ENCODE results near the gene SGMS1.
"Not testable (repeated sequence)": the region's sequence is repeated elsewhere in the genome, so short reads cannot be mapped to it uniquely, and the experiment has no call there.

SGMS1 gene

DNA sequence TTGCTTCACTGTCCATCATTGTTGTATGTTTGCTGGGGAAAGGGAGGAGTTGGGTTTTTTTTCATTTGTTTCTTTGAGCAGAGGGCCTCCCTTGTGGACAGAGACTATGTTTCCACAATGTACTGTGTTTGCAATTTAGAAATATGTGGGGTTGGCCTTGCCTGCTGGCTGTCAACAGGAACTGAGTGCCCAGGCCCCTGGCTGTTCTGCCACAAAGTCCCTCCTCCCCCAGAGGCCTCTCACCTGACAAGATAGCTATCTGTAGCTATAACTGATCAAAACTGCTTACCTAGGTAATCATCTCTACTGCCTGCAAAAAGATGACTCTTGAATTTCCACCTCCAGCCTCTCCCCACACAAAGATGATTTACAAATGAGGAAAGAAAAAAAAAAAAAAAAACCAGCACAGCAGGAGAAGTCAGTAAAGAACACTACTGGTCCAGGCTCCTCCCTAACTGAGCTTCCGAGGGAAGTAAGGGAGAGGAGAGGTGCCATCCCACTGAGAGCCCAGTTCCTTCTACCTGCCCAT is 121.8 kb downstream of the SGMS1 start:
- no peak for DNase-seq

GRCh38 chr10:50501478-50501877 is 122.3 kb downstream of the SGMS1 start:
- no peak for DNase-seq

GRCh38 chr10:50498465-50498864 is 125.3 kb downstream of the SGMS1 start:
- no peak for DNase-seq

GRCh38 chr10:50497758-50498157 is 126.0 kb downstream of the SGMS1 start:
- no peak for DNase-seq

DNA sequence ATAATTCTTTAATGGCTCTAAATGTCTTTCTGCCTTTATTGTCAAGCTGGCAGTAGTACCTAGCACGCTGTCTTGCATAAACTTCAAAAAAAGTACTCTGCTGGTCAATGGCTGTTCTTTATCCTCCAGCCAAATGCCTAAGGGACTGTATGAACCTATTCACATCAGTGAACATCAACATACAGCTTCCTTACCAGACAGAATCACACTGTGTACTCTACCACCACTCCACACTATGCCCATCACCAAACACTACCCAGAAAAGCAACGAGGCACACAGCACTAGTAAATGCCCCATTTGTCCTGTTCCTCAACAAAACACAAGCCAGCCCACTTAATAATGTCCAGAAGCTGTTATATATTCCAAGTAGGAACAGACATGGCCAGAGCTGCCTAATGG is 127.5 kb downstream of the SGMS1 start:
- no peak for DNase-seq

- no peak for DNase-seq
Observed at GRCh38 chr10:50490241-50490640, 133.5 kb downstream of the SGMS1 start.

- not testable (repeated sequence) for DNase-seq
Observed at GRCh38 chr10:50484550-50484949, 139.2 kb downstream of the SGMS1 start.

GRCh38 chr10:50480054-50481007 is 143.4 kb downstream of the SGMS1 start:
- no peak for DNase-seq

DNA sequence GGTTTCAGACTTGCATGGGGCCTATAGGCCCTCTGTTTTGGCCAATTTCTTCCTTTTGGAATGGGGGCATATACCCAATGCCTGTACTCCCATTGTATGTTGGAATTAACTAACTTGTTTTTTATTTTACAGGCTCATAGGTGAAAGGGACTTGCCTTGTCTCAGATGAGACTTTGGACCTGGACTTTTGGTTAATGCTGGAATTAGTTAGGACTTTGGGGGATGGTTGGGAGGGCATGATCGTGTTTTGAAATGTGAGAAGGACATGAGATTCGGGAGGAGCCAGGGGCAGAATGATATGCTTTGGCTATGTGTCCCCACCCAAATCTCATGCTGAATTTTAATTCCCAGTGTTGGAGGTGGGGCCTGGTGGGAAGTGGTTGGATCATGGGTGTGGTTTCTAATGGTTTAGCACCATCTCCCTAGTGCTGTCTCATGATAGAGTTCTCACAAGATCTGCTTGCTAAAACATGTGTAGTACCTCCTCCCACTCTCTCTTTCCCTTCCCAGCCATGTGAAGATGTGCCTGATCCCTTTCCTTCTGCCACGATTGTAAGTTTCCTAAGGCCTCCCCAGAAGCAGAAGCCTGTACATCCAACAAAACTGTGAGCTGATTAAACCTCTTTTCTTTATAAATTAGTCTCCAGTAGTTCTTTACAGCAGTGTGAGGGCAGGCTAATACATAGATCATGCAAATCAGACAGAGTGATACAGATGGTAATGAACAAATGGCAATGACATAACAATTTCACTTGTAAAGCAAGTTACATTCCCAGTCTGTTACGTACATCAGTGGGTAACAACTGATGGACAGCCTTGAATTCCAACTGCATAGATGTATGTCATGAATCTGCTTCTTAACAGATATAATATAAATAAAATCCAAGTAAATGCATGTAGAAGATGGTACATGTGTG is 146.2 kb downstream of the SGMS1 start:
- no peak for DNase-seq

DNA sequence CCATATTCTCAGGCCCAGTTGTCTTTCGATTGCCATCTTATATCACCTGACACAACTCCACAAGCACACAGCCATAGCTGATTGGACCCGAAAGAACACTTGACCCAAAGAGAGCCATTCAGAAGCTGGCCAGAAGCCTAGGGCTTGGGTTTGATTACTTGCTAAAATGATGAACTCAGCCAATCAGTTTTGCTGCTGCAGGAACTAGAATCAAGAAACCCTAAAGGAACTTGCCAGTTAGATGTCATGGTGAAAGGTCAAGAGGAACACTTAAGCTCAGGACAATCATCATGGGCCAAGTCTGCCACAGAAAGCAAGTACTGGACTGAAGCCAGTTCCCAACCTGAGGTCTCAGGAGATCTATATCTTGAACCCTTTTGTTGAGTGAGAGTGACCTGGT is 150.0 kb downstream of the SGMS1 start:
- DNase-seq: no peak

GRCh38 chr10:50472914-50473313 is 150.8 kb downstream of the SGMS1 start:
- DNase-seq: no peak

DNA sequence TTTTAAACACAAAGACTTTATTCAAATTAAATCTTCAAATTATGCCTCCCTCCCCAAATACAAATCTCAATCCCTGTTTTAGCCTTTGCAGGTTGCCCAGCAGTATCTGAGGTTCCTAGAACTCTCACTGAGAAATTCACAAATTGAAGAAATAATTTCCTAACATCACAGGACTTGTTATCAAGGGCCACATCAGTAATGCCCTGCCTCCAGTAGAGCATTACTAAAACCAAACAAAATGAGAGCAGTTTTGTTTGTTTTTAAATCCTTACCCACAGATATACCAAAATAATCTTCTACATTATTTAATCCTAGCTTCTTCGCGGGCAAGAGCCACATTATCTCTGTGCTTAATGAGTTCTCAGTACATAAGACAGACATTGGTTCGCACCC is 152.2 kb downstream of the SGMS1 start:
- no peak for DNase-seq

DNA sequence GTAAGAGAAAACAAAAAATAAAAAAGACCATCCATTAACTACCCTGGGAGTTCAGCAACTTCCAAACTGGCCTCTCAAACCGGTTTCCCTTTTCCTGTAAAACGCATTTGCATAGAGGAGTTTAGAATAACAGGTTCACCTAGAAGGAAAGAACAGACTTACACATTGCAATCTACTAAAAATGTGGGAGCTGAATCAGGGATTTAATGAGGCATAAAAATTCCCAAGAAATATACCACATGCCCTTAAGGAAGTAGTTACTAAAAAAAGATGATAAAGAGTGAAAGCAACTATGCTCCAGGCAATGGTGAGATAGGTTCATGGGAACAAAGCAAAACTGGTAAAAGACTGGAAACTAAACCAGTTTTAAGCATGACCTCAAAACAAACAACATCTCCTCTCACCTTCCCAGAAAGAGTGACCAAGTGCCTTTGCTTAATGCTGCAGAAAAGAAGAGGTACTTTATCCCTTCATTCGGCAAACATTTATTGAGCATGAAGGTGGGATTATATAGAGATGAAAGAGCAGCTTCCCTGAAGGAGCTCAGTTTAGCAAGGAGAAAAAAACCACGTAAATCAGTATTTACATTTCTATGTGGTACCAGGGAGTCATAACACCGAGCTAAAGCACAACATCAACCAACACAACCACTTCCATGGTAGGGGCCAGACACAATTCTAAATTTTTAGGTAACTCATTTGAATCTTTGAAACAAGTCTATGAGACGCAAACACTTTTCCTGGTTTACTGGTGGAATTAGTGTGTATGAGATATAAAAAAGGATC is 152.8 kb downstream of the SGMS1 start:
- no peak for DNase-seq

GRCh38 chr10:50470345-50470744 is 153.4 kb downstream of the SGMS1 start:
- no peak for DNase-seq

- no peak for DNase-seq
Observed at GRCh38 chr10:50469778-50470193, 154.0 kb downstream of the SGMS1 start.

- no peak for DNase-seq
Observed at GRCh38 chr10:50469288-50469687, 154.5 kb downstream of the SGMS1 start.

DNA sequence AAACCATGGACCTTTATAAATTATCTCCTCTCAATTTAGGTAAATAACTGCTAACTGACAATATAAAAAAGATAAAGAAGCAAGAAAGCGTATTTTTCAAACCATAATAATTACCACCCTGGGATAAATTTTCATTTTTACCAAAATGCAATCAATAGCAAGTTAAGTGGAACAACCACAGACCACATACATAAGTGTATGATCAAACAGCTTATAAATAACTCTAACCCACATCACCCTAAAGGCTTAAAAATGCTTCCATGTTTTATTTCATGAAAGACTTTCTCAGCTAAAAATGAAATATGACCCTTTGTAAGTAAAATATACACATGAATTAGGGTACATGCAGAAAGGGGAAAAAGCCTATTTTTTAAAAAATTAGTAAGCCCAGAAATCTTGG is 156.5 kb downstream of the SGMS1 start:
- no peak for DNase-seq

GRCh38 chr10:50464004-50464409 is 159.7 kb downstream of the SGMS1 start:
- peak; percentile 0 for DNase-seq

- no peak for DNase-seq
Observed at GRCh38 chr10:50461834-50462233, 161.9 kb downstream of the SGMS1 start.

- DNase-seq: no peak
Observed at GRCh38 chr10:50461123-50461522, 162.6 kb downstream of the SGMS1 start.

DNA sequence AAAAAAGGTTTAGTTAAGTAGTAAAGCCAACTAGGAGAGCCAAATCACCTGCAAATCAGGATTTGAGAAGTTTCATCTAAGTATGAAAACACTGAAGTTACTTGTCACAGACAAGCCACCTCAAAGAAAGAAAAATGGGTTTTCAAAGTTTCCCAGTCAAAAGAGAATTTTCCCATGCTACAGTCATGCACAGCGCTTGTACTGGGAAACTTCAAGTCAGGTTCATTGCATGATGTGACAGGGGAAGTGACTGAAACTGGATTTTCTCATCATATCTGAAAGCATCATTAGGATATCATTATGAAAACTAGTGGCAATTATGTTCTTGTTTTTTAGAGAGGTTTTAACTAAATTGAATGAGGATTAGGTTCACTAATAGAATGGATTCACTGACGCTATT is 167.0 kb downstream of the SGMS1 start:
- DNase-seq: no peak

DNA sequence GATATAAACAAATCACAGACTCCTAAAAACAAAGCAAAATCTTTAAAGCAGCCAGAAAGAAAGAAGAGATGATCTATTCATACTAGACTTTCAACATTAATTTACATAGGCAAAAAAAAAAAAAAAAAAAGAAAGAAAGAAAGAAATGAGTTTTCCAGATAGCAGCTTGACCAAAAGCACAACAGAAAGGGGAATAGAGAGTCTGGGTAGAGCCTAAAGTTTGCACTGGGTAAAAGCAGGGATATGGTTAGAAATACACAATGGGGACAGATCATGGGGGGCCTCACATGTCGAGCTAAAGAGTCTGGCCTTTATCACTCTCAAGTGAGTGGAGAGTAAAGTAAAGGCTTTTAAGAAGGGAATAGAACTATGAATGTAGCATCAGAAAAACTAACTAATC is 169.8 kb downstream of the SGMS1 start:
- no peak for DNase-seq

- DNase-seq: no peak
Observed at GRCh38 chr10:50452603-50453002, 171.2 kb downstream of the SGMS1 start.
